Measurements from ENCODE around the gene TANGO2. TPM values are rescaled to one million over a fixed set of nuclear protein-coding genes. Genes with fewer than 3 reads are reported as not detected.
A peak's percentile ranks its signal among the peaks of the same experiment; 100 is the strongest.

TANGO2 gene
- total RNA-seq, 1 donor from 2014 or later, result 19.9 TPM

DNA sequence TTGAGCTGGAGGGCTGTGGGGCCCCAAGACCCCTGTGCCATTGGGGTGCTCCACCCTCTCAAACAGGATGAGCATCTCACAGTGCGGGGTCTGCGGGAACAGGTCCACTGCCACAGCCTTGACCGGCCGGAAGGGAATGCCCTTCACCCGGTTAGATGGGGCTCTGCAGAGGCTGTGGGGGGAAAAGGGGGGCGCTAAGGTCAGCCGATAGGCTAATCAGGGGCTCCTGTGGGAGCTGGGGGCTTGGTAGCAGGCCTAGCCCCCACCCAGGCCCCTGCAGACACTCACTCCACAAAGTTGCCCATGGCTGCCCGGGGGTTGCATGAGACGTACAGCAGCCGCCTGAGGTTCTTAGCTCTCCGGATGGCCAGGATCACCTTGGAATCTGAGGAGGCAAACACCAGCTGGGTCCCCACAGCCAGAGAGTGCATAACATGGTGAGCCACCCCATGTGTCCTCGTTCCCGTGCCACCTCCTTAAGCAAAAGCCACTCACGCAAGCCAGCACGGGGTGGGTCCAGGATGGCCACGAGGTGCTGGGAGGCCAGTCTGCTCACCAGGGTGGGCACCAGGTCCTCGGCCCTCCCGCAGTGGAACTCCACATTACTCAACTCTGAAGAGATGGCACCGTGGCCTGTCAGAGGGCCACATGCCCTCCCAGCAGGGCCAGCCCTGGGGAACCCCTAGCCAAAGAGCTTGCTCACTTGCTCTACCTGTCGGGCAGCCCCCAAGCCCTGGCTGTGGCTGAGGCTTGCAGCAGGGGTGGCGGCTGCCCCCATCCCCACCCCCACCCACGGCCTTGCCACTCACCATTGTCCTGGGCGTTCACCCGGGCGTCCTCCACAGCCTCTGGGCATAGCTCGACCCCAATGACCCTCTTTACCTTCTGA, 92.0 kb downstream of the TANGO2 start:
- no peak overlapping the region for H3K4me3 Mint-ChIP-seq (ENCODE audit: low read depth)

DNA sequence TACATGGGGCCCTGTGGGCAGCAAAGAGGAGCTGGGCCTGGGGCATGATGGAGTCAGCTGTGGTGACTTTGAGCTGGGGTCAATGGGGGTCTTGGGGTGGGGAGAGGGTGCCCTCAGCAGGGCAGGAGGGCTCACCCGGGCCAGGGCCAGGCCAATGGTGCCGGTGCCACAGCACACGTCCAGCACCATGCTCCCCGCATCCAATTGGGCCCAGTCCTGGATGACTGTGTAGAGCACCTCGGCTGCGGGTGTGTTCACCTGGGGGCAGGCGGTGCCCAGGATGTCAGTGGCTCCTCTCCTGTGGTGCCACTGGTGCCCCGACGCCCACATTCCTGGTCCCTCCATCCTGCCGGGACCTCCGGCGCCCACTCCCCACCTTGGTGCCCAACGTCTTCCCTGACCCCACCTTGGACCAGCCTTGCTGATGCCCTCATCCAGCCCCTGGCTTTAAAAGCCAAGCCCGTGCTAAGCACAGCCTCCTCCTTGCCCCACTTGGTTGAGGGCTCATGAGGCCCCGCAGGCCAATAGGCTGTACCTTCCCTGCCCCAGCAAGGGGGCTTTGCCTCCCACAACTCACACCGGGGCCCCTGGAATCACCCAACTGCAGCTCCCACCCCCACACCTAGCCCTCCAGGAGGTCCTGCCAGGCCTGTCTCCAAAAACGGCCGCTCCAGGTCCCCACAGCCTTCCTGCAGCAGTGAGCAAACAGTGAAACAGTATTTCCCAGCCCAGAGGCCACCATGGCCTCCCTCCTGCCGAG, 92.8 kb downstream of the TANGO2 start:
- Mint-ChIP-seq H3K36me3 (ENCODE audit: insufficient read depth) (peaks cover 3% of the 10 kb centered on the region), H3K27ac (peak overlapping the region; percentile 84), H3K4me1 (ENCODE audit: low read depth) (peaks cover 8% of the 10 kb centered on the region), H3K9me3 (ENCODE audit: low read depth) (no peaks in the 10 kb centered on the region), H3K27me3 (no peaks in the 10 kb centered on the region), H3K4me3 (ENCODE audit: low read depth) (no peak overlapping the region)
- TF ChIP-seq, protein P1, sequence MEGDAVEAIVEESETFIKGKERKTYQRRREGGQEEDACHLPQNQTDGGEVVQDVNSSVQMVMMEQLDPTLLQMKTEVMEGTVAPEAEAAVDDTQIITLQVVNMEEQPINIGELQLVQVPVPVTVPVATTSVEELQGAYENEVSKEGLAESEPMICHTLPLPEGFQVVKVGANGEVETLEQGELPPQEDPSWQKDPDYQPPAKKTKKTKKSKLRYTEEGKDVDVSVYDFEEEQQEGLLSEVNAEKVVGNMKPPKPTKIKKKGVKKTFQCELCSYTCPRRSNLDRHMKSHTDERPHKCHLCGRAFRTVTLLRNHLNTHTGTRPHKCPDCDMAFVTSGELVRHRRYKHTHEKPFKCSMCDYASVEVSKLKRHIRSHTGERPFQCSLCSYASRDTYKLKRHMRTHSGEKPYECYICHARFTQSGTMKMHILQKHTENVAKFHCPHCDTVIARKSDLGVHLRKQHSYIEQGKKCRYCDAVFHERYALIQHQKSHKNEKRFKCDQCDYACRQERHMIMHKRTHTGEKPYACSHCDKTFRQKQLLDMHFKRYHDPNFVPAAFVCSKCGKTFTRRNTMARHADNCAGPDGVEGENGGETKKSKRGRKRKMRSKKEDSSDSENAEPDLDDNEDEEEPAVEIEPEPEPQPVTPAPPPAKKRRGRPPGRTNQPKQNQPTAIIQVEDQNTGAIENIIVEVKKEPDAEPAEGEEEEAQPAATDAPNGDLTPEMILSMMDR (IDR thresholded peaks at IDR 0.05; ENCODE audit: unreplicated experiment), result no peak
- no peak for DNase-seq (ENCODE audit: low spot score, unreplicated experiment)

More for the DNA sequence above, 92.0 kb downstream of the TANGO2 start:
- DNase-seq (ENCODE audit: low spot score, unreplicated experiment), result no peak
- Mint-ChIP-seq H3K9me3 (ENCODE audit: low read depth) (no peaks in the 10 kb centered on the region), H3K36me3 (ENCODE audit: insufficient read depth) (peaks cover 5% of the 10 kb centered on the region), H3K27ac (no peak overlapping the region), H3K27me3 (no peaks in the 10 kb centered on the region), H3K4me1 (ENCODE audit: low read depth) (peaks cover 2% of the 10 kb centered on the region)
- TF ChIP-seq, protein P1 (IDR thresholded peaks at IDR 0.05; ENCODE audit: unreplicated experiment), result no peak

DNA sequence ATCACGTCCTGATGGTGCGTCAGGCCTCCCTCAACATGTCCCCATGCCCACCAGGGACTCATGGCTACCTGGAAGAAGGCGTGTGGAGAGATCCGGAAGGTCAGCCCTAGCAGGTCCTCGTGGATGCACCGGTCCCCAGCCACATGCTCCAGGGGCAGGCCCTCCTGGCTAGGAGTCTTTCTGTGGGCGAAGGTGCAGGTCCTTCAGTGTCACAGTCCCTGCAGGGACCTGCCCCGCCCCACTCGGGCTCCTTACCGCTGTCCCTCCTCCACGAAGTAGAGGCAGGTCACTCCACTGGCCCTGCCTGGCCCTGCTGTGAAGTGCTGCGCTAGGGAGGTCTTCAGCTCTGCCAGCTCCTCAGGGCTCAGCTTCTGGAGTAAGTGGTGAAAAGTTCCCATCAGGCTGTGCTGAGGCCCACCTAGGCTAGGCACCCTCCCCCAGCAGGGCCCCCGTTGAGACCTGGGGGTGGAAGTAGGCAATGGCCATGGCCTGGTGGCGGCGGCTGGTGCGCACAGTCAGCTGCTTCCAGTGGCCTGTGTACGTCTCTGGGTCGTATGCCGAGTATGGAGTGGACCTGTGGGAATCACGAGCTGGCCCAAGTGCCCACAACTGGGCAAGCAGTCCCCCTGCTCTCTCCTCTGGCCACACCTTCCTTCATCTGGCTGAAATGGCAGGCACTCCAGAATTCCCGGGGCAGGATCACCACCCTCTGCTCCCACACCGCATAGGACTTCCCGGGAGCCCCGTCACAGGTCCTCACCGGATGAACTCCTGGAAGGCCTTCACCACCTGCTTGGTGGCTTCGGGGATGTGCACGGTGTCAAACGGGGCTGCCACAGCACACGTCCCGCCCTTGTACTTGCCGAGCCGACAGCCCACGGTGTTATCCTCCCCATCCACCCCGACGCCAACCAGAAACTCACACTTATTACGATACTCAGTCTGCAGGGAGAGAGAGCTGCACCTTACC, 93.9 kb downstream of the TANGO2 start:
- Mint-ChIP-seq H3K27ac (peak overlapping the region; percentile 84), H3K36me3 (ENCODE audit: insufficient read depth) (peaks cover 4% of the 10 kb centered on the region), H3K27me3 (no peaks in the 10 kb centered on the region), H3K9me3 (ENCODE audit: low read depth) (no peaks in the 10 kb centered on the region), H3K4me3 (ENCODE audit: low read depth) (peak overlapping the region; percentile 27), H3K4me1 (ENCODE audit: low read depth) (peaks cover 12% of the 10 kb centered on the region)
- no peak for DNase-seq (ENCODE audit: low spot score, unreplicated experiment)
- TF ChIP-seq, protein P1 (IDR thresholded peaks at IDR 0.05; ENCODE audit: unreplicated experiment), result no peak

DNA sequence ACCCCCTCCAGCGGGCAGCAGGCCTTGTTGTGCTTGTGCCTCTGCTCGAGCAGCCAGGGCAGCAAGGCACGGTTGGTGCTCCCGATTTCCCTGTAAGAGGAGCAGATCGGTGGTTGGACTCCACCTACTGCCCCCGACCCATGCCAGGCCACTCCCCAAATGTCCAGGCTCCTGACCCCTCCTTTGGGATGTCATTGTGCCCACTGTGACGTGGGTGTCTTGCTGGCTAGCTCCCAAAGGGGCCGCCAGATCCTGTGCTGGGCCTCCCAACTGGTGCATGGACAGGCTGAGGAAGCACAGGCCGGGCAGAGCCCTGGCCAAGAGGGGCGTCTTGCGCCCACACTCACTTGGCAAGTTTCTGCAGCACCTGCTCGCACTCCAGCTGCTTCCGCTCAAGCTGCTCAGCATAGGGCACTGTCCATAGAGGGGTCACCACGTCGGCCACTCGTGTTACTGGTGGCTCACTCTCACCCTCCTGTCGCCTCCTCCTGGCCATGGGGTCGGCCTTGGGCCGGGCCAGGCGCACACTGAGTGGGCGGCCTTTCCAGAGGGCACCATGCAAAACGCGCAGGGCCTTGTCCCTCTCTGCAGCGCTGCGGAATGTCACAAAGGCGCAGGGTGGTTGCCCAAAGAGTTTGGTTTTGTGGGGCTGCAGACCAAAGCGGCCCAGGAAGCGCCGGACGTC, 94.9 kb downstream of the TANGO2 start, which contains the start of gene RANBP1:
RANBP1 (plus strand) TSS at position 414 of the 685 bp plus-strand sequence; CDS start at position 495, 81 bp downstream.
- no peaks in the 10 kb centered on the region for H3K27me3 Mint-ChIP-seq
- peak within 1 kb of the TSS; percentile 85 for H3K4me3 Mint-ChIP-seq (ENCODE audit: low read depth)
- peak within 1 kb of the TSS; percentile 87 for H3K27ac Mint-ChIP-seq
- DNase-seq (ENCODE audit: low spot score, unreplicated experiment), result no peak
- TF ChIP-seq, protein P1 (IDR thresholded peaks at IDR 0.05; ENCODE audit: unreplicated experiment), result no peak
- H3K36me3 Mint-ChIP-seq (ENCODE audit: insufficient read depth), result peaks cover 4% of the 10 kb centered on the region
- no peaks in the 10 kb centered on the region for H3K9me3 Mint-ChIP-seq (ENCODE audit: low read depth)
- H3K4me1 Mint-ChIP-seq (ENCODE audit: low read depth), result peaks cover 12% of the 10 kb centered on the region
